GM18520 (cell line): ENCODE data around the gene ARMH4.

Source experiments
- ATAC-seq: cut with Tn5 transposase; IDR thresholded peaks from one replicate; pipeline ENCODE4 v1.9.1; 2021; ENCODE audit not compliant: unreplicated experiment

ARMH4 gene

DNA sequence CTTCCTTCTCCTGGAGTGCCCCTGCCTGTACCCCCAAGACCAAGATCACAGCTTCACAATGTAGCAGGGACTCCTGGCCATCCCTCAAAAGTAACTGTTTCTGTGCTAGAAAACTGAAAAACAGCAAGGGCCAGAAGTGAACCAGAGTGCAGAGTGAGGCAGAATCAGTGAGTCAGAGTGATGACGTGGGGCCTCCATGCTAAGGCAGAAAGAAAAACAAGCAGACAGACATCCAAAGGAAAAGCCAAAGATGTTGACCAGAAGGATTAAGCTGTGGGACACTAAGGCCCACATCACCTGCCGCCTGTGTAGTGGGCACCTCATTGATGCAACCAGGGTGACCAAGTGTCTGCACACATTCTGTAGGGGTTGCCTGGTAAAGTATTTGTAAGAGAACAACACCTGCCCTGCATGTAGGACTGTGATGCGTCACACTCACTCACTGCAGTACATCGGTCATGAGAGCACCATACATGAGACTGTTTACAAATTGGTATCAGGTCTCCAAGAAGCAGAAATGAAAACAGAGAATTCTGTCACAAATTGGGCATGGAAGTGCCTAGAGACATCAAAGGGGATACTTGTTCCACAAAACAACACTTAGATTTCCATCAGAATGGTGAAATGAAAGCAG, 51.2 kb downstream of the ARMH4 start:
- no peak for ATAC-seq

DNA sequence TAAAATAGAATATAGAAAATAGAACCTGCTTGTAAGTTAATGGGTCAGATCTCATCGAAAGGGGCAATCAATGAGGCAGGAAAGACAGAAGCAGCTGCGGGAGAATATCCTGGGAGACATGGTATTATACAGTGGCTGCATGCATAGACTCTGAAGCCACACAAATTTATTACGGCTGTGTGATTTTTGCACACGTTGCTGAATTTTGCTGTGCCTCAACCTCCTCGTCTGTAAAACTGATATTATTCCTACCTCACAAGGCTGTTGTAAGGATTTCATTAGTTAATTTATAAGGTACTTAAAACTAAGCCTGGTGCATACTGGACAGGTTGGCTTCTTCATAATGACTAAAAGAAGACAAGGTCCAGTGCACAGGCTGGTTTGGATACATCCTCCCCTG, 52.3 kb downstream of the ARMH4 start:
- ATAC-seq, result no peak

DNA sequence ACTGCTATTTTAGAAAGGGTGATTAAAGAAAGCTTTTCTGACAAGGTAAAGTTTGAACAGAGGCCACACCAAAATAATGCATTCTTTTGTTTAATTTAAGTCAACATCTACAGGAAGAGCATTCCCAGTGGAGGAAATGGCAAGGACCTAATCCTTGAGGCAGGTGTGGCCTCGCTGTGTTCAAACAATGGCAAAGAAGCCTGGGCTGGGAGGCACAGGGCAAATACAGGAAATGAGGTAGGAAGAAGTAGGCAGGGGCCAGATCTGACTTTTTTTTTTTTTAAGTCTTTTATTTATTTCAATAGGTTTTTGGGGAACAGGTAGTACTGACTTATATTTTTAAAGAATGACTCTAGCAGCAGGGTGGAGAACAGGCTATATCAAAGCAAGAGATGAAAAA, 53.5 kb downstream of the ARMH4 start:
- ATAC-seq, result no peak

DNA sequence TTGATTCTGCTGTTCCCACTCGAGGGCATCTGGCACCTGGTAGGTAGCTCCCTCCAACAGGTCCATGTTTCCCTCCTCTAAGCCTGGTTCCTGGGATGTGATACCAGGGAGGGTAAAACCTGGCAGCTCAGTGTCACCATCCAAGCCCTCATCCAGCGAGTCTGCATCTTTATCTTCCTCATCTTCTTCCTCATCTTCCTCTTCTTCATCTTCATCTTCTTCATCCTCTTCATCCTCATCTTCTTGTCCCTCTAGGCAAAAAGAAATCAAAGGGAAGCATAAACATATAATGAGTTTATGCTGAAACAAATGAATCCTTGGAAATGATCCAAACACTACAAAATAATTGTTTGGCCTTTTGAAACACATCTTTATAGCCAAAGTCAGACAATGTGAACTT, 55.3 kb downstream of the ARMH4 start:
- ATAC-seq, result no peak

DNA sequence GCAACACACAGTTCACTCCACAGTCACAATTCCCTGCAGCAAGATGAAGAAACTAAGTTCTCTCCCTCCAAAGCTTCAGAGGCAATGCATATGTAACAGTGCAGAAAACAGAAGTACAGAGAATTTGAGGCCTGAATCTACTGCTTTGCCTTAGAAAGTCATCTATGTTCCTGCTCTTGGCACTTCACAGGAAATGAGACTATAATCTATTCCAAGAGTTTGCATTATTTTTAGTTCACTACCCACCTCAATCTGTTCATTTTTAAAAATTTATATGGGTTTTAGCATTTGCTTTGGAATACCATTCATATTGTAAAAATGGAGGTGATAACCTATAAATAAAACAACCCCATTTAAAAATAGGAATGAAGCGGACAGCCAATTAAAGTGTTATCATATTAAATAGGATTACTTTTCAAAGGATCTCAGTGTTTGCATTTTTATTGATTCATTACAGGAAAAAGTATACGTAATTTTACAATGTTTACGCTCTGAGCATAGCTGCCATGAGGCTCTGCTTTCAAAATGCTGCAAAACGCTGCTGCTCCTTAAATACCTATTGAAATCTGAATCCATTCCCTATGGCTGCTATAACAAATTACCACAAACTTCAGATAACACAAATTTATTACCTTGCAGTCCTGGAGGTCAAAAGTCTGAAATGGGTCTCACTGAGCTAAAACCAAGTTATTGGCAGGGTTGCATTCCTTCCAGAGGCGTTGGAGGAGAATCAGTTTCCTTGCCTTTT, 60.0 kb downstream of the ARMH4 start:
- no peak for ATAC-seq

DNA sequence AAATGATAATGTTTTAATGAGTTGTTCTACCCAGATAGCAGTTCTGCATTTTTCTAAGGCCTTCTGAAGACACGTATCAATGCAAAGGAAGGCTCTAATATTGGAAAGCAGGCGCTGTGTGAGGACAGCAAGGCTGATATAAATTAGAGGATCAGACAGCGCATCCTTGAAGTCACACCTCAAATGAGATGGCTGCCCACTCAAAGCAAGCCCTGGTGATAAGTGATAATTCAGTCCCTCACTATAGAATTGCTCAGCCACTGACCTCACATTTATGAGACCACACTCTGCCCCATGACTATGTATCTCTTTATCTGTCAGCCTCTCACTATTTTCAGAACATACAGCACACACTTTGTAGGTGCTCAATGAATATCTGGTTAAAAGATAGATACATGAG, 62.4 kb downstream of the ARMH4 start:
- no peak for ATAC-seq

DNA sequence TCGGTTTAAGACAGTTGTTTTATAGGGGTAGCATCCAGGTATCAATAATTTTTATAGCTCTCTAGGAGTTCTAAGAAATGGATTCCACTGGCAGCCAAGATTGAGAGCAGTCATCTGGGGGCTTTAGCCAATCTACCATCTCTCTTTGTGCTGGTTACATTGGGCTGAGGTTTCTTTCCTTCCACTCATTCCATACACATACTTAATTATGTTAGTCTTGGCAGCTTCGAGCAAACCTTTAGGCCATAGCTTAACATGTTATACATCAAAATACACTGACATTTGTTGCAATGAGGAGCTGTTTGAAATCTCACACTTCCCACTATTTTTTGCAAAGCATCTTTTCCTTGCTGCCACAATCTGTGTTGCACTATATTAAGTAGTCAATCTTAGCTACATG, 63.1 kb downstream of the ARMH4 start:
- ATAC-seq, result no peak

GRCh38 chr14:58085877-58086276, 66.1 kb downstream of the ARMH4 start:
- ATAC-seq, result no peak

- no peak for ATAC-seq
These were observed 69.4 kb downstream of the ARMH4 start for GRCh38 chr14:58082491-58083098.

DNA sequence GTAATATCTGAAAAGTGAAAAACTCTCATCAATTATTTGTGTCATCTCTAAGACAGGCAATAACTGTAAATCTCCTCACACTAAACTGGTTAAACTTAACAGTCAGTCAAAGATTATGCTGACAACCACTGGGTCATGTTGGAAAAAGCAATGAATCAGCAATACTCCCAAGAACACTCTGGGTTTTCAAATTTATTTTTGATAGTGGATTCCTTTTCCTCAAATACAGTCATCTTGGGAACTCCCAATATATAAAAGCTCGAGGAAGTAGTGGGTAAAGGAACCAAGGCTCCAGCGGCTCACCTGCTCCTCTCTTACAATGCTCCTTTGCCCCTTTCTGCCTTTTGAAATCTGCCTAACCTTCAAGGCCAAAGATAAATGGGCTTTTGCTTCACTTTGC, 70.0 kb downstream of the ARMH4 start:
- ATAC-seq, result no peak

GRCh38 chr14:58078471-58078870, 73.5 kb downstream of the ARMH4 start:
- ATAC-seq, result no peak

DNA sequence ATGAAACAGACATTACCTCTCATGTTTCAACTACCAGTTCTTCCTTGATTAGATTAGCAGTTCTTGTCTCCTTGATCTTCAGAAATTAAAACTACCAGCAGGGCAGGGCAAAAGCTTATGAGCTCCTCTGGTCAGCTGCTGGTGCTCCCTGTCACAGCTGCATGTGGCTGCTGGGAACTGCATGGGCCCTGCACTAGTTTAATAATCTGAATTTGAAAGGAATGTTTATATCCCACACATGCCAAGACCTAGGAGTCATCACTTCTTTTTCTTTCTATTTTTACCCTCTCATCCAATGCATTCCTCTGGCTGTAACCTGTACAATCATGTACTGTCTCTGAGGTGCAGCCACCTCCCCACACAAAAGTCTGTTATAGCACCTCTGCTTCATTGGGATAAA, 73.9 kb downstream of the ARMH4 start:
- no peak for ATAC-seq

DNA sequence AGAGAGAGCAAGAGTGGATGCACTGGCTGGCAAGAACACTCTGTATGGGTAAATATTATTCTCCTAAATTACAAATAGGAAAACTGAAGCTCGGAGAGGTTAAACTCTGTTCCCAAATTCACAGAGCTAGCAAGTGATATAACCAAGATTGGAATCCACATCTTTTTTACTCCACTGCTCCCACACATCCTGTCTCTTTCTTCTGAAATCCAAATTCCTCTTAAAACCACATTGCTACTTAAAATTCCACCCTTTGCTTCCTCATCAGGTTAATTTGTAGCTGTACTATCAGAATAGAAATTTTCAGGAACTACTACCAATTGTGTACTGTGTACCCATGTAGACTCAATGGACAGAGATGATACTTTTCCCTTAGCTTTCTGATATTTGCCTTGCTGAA, 74.4 kb downstream of the ARMH4 start:
- no peak for ATAC-seq

DNA sequence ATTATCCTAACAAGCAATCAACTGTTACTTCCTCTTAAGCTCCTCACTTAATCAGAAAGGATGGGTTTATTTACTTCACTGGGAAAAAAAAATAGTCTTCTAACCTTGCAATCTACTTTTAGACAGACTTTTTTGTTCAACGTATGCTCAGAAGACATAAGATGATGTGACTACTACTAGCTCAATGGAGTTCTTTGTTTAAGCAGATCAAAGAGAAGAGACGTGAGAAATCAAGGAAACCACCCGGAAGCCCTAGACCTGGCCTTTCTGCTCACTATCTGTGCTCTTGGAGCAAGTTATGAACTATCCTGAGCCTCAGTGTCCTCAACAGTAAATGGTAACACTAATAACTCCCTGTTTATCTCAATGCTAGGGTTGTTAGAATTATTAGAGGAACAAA, 78.5 kb downstream of the ARMH4 start:
- ATAC-seq, result no peak

DNA sequence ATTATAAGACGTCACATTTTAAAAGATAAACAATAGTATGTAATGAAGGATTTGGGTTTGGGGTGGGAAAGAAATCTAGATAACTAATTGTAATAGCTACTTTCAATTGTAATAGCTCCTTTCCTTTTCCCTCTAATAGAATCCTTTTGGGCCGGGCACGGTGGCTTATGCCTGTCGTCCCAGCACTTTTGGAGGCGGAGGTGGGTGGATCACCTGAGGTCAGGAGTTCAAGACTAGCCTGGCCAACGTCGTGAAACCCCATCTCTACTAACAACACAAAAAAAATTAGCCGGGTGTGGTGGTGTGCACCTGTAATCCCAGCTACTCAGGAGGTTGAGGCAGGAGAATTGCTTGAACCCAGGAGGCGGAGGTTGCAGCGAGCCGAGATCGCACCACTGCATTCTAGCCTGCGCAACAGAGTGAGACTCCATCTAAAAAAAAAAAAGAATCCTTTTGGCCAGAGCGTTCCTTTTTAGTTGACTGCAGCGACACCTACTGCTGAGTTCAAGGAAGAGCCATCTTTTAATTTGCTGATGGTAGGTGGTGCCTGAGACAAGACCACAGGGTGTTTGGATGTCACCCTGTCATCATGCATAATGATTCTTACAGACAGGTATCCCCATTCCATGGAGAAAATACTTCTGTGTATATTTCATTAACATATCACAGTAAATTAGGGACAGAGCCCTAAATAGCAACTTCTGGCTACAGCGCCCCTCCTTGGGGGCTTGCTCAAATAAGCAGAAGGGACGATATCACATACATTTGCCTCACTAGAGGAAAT, 79.5 kb downstream of the ARMH4 start:
- no peak for ATAC-seq

GRCh38 chr14:58071341-58071740, 80.7 kb downstream of the ARMH4 start:
- ATAC-seq, result no peak

- no peak for ATAC-seq
These were observed 83.7 kb downstream of the ARMH4 start for GRCh38 chr14:58068306-58068705.

DNA sequence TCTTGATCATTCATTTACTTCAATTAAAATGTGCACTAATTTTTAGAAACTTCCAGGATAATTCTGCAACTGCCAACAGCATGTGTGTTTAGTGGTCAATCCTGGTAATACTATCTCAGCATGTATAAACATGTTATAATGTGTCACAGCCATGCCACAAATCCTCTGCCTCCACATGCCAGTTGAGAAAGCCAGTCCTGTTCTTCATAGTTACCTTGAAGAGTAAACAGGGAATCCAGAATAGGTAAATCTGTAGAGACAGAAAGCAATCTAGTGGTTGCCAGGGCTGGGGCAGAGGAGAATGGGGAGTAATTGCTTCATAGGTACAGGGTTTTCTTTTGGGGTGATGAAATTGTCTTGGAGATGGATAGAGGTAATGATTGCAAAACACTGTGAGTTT, 85.9 kb downstream of the ARMH4 start:
- no peak for ATAC-seq

DNA sequence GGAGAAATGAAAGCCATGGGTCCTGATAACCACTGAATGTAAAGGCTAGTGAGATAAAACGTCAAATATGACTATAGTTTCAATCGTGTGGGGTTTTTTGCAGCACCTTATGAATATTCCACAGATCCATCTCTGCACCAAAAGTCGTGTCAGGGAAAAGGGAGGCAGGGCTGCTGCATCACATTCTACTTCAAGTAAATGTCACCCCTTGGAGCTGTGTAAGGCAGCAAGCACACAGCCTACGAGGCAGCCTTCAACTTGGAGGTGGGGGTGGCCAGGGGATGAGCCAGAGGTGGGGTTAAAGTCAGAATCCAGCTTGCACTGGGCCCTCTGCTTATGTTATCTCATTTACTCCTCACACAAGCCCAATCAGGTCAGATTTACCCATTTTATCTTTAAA, 90.4 kb downstream of the ARMH4 start:
- no peak for ATAC-seq

DNA sequence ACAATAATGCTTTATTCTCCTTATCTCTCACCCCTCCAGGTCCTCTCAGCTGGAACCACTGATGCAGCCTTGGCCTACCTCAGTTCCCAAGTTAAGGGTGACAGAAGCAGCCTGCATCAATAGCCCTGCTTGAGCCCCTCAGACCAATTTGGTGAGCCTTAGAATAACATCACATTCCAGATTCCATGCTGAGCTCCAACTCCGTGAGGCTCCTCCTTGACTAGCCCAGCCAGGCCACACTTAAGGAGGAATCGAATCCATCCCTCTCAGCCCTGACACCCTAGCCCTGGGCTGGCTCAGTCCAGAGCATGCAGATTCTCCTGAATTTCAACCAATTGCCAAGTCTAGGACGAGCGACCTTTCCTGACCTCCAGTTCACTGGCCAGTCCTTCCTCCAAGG, 91.1 kb downstream of the ARMH4 start:
- ATAC-seq, result no peak

DNA sequence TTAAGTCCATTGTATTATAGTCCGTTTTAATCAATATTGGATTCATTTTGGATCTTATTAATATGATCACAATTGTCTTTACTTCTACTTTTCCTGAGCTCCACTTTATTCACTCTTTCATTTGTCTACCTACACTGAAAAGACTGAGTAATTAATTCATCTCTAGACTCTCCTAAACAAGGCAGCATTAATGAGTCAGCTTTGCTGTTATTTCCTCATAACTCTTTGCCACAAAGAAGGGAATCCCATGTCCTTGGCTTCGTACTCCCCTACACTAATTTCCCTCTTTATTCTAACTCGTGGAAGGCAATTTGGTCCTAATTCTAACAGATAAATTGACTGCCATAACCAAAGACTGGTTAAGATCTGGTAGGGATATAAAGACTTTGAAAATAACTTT, 91.9 kb downstream of the ARMH4 start:
- ATAC-seq, result no peak

DNA sequence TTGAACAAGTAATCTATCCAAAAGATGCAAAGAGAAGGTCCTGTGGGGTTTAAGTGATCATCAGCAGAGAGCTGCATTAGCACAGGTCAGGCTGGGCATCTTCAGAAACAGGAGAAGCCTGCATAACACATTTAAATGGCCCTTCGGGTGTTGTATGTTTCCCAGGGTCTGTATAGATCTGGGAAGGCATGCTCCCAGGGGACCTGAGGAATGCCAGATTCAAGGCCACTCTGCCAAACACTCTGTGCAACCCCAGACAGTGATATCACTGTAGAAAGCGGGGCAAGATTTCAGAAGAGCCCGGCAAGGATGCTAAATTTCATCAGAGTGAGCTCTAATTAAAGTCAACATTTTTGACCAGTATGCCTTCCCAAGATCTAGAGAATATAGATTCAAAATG, 92.9 kb downstream of the ARMH4 start:
- ATAC-seq, result no peak
